Tibial artery (tissue), 4 donors: ENCODE measurements around the gene GPN2.
A peak's percentile ranks its signal among the peaks of the same experiment; 100 is the strongest.
"Not testable (repeated sequence)": the region's sequence is repeated elsewhere in the genome, so short reads cannot be mapped to it uniquely, and the experiment has no call there.

ENCODE experiments used
- DNase-seq, 2 donors: peaks; one replicate each; pipeline ENCODE4 v3.0.0-alpha.2; 2019
- H3K27ac ChIP-seq, 2 donors: fragments of 200-600 bp; sonication (generic) in 1 of 2; 1 replicate in 1 of 2; 2 replicates in 1 of 2; pipeline ENCODE4 v1.5.1; 2018 to 2019; ENCODE audit warnings: mild to moderate bottlenecking in 1 of 2
- H3K27me3 ChIP-seq, 2 donors: fragments of 200-600 bp; sonication (generic) in 1 of 2; one replicate each; pipeline versions ENCODE4 v1.5.1 to v1.6.0; 2016 to 2019
- H3K36me3 ChIP-seq, 3 donors: fragments of 200-600 bp; sonication (generic) in 2 of 3; one replicate each; pipeline ENCODE4 v1.5.1; 2016 to 2019; ENCODE audit warnings: mild to moderate bottlenecking in 2 of 3
- H3K4me1 ChIP-seq, 4 donors: fragments of 200-600 bp; sonication (generic) in 2 of 4; 1 replicate in 3 of 4; 2 replicates in 1 of 4; pipeline ENCODE4 v1.5.1; 2016 to 2019
- H3K4me3 ChIP-seq, 2 donors: fragments of 200-600 bp; sonication (generic) in 1 of 2; 1 replicate in 1 of 2; 2 replicates in 1 of 2; pipeline ENCODE4 v1.5.1; 2018 to 2019; ENCODE audit warnings: mild to moderate bottlenecking in 2 of 2
- H3K9me3 ChIP-seq, 3 donors: fragments of 200-600 bp; sonication (generic) in 1 of 3; one replicate each; pipeline ENCODE4 v1.5.1; 2016 to 2019
- CTCF ChIP-seq, 2 experiments: fragments of 200-600 bp in 1 of 2; fragments of 450-650 bp in 1 of 2; IDR thresholded peaks; one replicate each; pipeline ENCODE4 v1.5.1; 2017 to 2019; ENCODE audit warnings: antibody characterized with exemption in 2 of 2, mild to moderate bottlenecking in 1 of 2, moderate library complexity in 1 of 2
- intact Hi-C: fragments of 100-400 bp; cut with DNase I; formaldehyde crosslinking; loops from one replicate; pipeline ENCODE4 v1.15.0; 2023; ENCODE audit warnings: low total_unique reads

Gene GPN2

GRCh38 chr1:26882696-26883463 is 7.2 kb downstream of the GPN2 start:
- Histone ChIP-seq H3K36me3 (peaks cover 93 to 99% (median 93%) of the 10 kb centered on the region in 3 donors), H3K27me3 (no peaks in the 10 kb centered on the region), H3K27ac (no peak overlapping the region), H3K4me1 (peaks cover 0 to 4% (median under 1%) of the 10 kb centered on the region in 4 donors), H3K4me3 (no peak overlapping the region), H3K9me3 (no peaks in the 10 kb centered on the region)
- intact Hi-C loops: no loop called here
- no peak for TF ChIP-seq CTCF (IDR thresholded peaks at IDR 0.05)
- no peak for DNase-seq

GRCh38 chr1:26881611-26882010 is 8.5 kb downstream of the GPN2 start:
- DNase-seq, H3K27me3 ChIP-seq, H3K4me3 ChIP-seq, H3K4me1 ChIP-seq, intact Hi-C loops, H3K9me3 ChIP-seq, H3K27ac ChIP-seq: not testable (repeated sequence)
- peaks cover 81 to 92% (median 91%) of the 10 kb centered on the region in 3 donors for H3K36me3 ChIP-seq

- no peak for TF ChIP-seq CTCF (IDR thresholded peaks at IDR 0.05)
- intact Hi-C loops: loop anchor here (2.0 kb wide), 1 partner anchor 27 kb away; no protein-coding TSS in a partner anchor
- no peaks in the 10 kb centered on the region for H3K27me3 ChIP-seq
- H3K9me3 ChIP-seq: no peaks in the 10 kb centered on the region
- H3K4me3 ChIP-seq: no peak overlapping the region
- peaks cover 0 to 5% (median 2%) of the 10 kb centered on the region in 4 donors for H3K4me1 ChIP-seq
- H3K27ac ChIP-seq: no peak overlapping the region
- peaks cover 63 to 77% (median 76%) of the 10 kb centered on the region in 3 donors for H3K36me3 ChIP-seq
- DNase-seq: no peak
Measured at GRCh38 chr1:26879793-26880192, 10.3 kb downstream of the GPN2 start.

- H3K27me3 ChIP-seq: no peaks in the 10 kb centered on the region
- intact Hi-C loops: no loop called here
- peaks cover 0 to 5% (median 2%) of the 10 kb centered on the region in 4 donors for H3K4me1 ChIP-seq
- no peak overlapping the region for H3K4me3 ChIP-seq
- no peaks in the 10 kb centered on the region for H3K9me3 ChIP-seq
- DNase-seq: no peak
- peaks cover 38 to 57% (median 52%) of the 10 kb centered on the region in 3 donors for H3K36me3 ChIP-seq
- no peak for TF ChIP-seq CTCF (IDR thresholded peaks at IDR 0.05)
- H3K27ac ChIP-seq: peak overlapping the region in 1 of 2 donors; percentile 68
Measured at GRCh38 chr1:26877326-26877725, 12.8 kb downstream of the GPN2 start.

GRCh38 chr1:26874896-26875295 is 15.2 kb downstream of the GPN2 start:
- intact Hi-C loops: no loop called here
- no peaks in the 10 kb centered on the region for H3K27me3 ChIP-seq
- H3K9me3 ChIP-seq: no peaks in the 10 kb centered on the region
- H3K27ac ChIP-seq: no peak overlapping the region
- H3K36me3 ChIP-seq: peaks cover 18 to 33% (median 28%) of the 10 kb centered on the region in 3 donors
- no peak for TF ChIP-seq CTCF (IDR thresholded peaks at IDR 0.05)
- no peak for DNase-seq
- peaks cover 0 to 5% (median 2%) of the 10 kb centered on the region in 4 donors for H3K4me1 ChIP-seq
- H3K4me3 ChIP-seq: no peak overlapping the region

GRCh38 chr1:26873097-26873496 is 17.0 kb downstream of the GPN2 start:
- H3K27ac ChIP-seq, intact Hi-C loops, H3K4me3 ChIP-seq, H3K27me3 ChIP-seq, H3K9me3 ChIP-seq, DNase-seq, H3K4me1 ChIP-seq: not testable (repeated sequence)
- H3K36me3 ChIP-seq: peaks cover 0 to 15% (median 10%) of the 10 kb centered on the region in 3 donors
